GM06990 (cell line): ENCODE results near the gene RASA3.

Experiments
- DNase-seq: peaks from one replicate; pipeline ENCODE4 v3.0.0-alpha.2; 2011; ENCODE audit not compliant: insufficient read length; ENCODE audit errors: extremely low read depth
- H3K27me3 ChIP-seq: replicated peaks from 2 replicates; pipeline ENCODE4 v1.6.0; 2011; ENCODE audit warnings: low read length; ENCODE audit not compliant: control insufficient read depth, insufficient read depth
- H3K36me3 ChIP-seq: 2 replicates; pipeline ENCODE4 v1.5.1; 2011; ENCODE audit warnings: low read length; ENCODE audit not compliant: control insufficient read depth, insufficient read depth
- H3K4me3 ChIP-seq: replicated peaks from 2 replicates; pipeline ENCODE4 v1.5.1; 2011; ENCODE audit warnings: low read depth, mild to moderate bottlenecking, control low read depth, low read length
- TF ChIP-seq, protein P1 (sequence below): IDR thresholded peaks from 2 replicates; pipeline ENCODE4 v1.5.1; 2011; ENCODE audit warnings: low read length, control low read depth, mild to moderate bottlenecking, inconsistent platforms; ENCODE audit not compliant: insufficient read depth, poor library complexity, severe bottlenecking

RASA3 gene

DNA sequence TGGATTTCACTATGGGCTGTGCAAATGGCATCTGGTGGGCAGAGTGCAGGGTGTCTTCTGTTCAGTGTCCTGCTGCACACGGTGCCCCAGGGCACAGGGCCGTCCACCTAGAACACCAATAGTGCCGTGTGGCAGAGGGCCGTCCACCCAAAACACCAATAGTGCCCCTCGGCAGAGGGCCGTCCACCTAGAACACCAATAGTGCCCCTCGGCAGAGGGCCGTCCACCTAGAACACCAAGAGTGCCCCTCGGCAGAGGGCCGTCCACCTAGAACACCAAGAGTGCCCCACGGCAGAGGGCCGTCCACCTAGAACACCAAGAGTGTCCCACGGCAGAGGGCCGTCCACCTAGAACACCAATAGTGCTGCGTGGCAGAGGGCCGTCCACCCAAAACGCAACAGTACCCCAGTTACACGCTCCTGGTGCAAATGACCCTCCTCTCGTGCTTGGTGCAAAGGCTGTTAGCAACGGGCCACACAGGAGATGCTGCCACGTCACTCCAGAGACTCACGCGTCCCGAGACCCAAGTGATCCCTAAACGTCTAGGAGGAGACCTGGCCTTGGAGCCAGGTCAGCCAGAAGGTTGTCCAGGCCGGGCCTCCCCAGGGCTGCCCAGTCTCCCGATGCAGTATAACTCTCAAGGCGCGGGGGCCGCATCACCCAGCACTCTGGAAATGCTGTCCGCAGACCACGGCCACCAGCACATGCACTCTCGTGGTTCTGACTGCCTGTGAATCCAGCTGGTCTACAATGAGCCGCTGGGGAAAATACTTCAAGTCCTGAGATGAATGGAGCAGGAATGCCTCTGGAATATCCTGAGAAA lies 51.5 kb downstream of the RASA3 start:
- TF ChIP-seq, protein P1, sequence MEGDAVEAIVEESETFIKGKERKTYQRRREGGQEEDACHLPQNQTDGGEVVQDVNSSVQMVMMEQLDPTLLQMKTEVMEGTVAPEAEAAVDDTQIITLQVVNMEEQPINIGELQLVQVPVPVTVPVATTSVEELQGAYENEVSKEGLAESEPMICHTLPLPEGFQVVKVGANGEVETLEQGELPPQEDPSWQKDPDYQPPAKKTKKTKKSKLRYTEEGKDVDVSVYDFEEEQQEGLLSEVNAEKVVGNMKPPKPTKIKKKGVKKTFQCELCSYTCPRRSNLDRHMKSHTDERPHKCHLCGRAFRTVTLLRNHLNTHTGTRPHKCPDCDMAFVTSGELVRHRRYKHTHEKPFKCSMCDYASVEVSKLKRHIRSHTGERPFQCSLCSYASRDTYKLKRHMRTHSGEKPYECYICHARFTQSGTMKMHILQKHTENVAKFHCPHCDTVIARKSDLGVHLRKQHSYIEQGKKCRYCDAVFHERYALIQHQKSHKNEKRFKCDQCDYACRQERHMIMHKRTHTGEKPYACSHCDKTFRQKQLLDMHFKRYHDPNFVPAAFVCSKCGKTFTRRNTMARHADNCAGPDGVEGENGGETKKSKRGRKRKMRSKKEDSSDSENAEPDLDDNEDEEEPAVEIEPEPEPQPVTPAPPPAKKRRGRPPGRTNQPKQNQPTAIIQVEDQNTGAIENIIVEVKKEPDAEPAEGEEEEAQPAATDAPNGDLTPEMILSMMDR = no peak

DNA sequence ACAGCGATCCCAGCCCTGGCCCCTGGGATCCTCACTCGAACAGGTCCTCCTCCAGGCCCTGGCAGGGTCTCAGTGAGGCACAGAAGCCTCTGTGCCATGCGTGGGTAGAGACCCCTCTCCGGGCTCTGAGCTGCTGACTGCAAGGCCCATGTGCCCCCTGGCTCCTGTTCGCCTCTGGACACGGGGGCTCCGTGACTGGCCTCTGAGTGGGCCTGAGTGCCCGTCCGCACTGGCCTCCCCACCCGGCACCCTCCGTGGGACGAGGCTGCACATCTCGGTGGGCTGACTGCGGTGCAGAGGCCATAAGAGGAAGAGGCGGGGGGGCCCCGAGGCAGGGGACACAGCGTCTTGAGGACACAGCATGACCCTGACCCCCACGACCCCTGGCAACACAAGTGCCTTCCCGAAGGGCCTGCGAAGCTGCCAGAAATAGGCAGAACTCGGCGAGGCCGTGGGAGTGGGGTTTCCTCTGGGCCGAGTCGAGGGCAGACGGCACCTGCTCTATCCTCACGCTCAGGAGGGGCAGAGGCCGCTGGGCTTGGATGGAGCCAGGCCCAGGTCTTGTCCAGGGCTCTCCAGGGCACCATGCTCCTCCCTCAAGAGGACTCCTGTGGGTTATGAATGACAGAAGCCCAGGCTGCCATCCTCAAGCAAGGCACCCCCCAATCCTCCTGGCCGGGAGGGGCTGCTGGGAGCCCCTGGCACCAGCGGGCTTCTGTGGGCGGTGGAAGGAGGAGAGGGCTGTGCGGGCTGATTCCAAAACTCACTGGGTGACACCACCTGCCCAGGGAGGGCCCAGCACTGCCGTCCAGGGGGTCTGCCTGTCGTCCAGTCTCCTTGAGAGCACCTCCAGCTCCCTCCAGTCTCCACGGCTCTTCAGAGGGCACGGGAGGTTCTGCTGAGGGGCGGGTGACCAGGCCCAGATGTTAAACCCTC lies 52.6 kb downstream of the RASA3 start:
- no peak overlapping the region for H3K4me3 ChIP-seq
- TF ChIP-seq, protein P1 = no peak
- H3K36me3 ChIP-seq = peaks cover 5% of the 10 kb centered on the region; the same call in 1 of the 2 replicates
- no peaks in the 10 kb centered on the region for H3K27me3 ChIP-seq
- no peak for DNase-seq

More for the DNA sequence above, 51.5 kb downstream of the RASA3 start:
- H3K36me3 ChIP-seq = peaks cover 4% of the 10 kb centered on the region; the same call in 1 of the 2 replicates
- no peaks in the 10 kb centered on the region for H3K27me3 ChIP-seq
- DNase-seq = no peak
- no peak overlapping the region for H3K4me3 ChIP-seq

DNA sequence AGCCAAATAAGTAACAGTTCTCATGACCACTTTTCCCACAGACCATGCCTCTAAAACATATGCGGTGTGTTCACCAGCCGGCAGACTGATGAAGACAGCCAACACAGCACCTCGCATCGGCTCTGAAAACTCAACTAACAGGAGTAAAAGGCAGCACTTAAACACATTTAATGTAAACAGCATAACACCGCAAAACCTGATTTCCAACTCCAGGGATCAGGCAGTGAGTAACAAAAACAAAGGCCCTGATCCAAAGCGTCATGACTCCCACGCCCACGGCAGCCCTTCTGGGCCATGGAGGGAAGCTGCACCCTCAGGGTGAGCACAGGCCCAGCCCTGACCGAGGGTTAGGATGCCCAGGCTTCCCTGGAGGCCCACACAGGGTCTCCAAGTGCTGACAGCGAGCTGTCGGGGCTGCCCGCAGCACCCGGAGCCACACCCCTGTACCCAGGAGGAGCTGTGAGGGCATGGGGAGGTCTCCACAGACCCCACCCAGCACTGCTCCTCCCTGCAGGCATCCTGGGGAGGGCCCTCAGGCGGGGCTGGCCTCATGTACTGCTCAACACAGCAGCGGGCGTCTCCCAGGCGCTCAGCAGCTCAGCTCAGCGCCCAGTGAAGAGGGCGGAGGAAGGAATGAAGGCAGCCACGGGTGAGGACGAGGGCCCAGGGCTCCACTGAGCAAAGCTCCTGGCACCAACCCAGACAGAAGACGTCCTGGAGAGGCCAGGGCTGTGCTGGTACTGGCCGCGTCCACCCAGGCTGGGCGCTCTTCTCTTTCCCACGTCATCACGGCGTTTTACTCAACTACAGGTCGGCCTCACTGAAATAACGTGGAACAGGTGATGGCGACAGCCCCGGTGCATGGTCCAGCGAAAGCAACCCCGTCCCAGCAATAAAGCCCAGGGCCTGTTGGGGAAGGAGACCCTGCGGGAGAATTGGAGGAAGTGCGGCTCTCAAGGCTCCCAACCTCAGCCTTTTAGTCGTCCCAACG lies 53.7 kb downstream of the RASA3 start:
- TF ChIP-seq, protein P1 = no peak
- no peak overlapping the region for H3K4me3 ChIP-seq
- H3K36me3 ChIP-seq = peaks cover 5% of the 10 kb centered on the region; the same call in 1 of the 2 replicates
- H3K27me3 ChIP-seq = no peaks in the 10 kb centered on the region
- no peak for DNase-seq

DNA sequence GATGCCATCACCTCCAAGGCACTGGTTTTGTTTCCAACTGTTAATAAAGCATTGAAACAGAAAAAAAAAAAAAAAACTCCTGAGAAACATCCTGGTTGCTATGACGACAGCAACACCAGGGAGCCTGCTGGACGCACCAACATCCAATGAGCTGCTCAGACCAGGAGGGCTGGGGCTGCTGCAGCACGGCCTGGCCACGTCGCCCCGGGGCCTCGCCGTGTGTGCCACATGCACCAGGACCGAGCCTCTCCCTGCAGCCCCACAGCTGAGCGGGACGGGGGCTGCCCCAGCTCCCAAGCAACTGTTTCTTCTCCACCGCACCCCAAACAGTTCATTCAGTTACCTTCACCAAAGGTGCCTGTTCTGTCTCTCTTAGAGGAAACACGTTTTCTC lies 54.5 kb downstream of the RASA3 start:
- TF ChIP-seq, protein P1 = no peak
- no peaks in the 10 kb centered on the region for H3K27me3 ChIP-seq
- peaks cover 5% of the 10 kb centered on the region; the same call in 1 of the 2 replicates for H3K36me3 ChIP-seq
- H3K4me3 ChIP-seq = no peak overlapping the region
- DNase-seq = no peak
